Transverse colon (tissue), 4 donors: ENCODE results near the gene ATP5PO. TPM values are rescaled to one million over a fixed set of nuclear protein-coding genes. Genes with fewer than 3 reads are reported as not detected.

Experiments
- DNase-seq: peaks from one replicate; pipeline ENCODE4 v3.0.0-alpha.2; 2019
- H3K27ac ChIP-seq, 4 donors: fragments of 200-600 bp; sonication (generic); 2 replicates each; pipeline ENCODE4 v1.5.1; 2016 to 2018; ENCODE audit warnings: inconsistent platforms in 4 of 4
- H3K27me3 ChIP-seq: fragments of 200-600 bp; sonication (generic); 2 replicates; pipeline ENCODE4 v1.5.1; 2017; ENCODE audit warnings: inconsistent platforms
- H3K36me3 ChIP-seq, 4 donors: fragments of 200-600 bp; sonication (generic); 2 replicates each; pipeline ENCODE4 v1.5.1; 2017 to 2019; ENCODE audit warnings: inconsistent platforms in 4 of 4
- H3K4me1 ChIP-seq, 4 donors: fragments of 200-600 bp; sonication (generic); 2 replicates each; pipeline ENCODE4 v1.5.1; 2017 to 2020; ENCODE audit warnings: inconsistent platforms in 4 of 4
- H3K4me3 ChIP-seq, 4 donors: fragments of 200-600 bp; sonication (generic); 1 replicate in 1 of 4; 2 replicates in 3 of 4; pipeline versions ENCODE4 v1.5.1 to v1.6.1; 2017 to 2019; ENCODE audit warnings: inconsistent platforms in 4 of 4
- H3K9me3 ChIP-seq, 2 donors: fragments of 200-600 bp; sonication (generic); 2 replicates each; pipeline ENCODE4 v1.5.1; 2017 to 2019; ENCODE audit warnings: inconsistent platforms in 2 of 2
- EP300 ChIP-seq: sonication (generic); formaldehyde crosslinking; IDR thresholded peaks from one replicate; pipeline ENCODE4 v1.6.1; 2017; ENCODE audit warnings: antibody characterized with exemption, low read depth
- POLR2A ChIP-seq: fragments of 450-650 bp; IDR thresholded peaks from one replicate; pipeline ENCODE4 v1.6.1; 2016; ENCODE audit warnings: antibody characterized with exemption, mild to moderate bottlenecking, moderate library complexity
- POLR2AphosphoS5 ChIP-seq, 3 donors: sonication (generic); formaldehyde crosslinking; IDR thresholded peaks; one replicate each; pipeline ENCODE4 v1.6.1; 2016; ENCODE audit warnings: antibody characterized with exemption in 3 of 3
- WGBS, 2 donors: methylation state at CpG; one replicate each; pipeline ENCODE4 v1.1.5; 2018; ENCODE audit warnings: low coverage in 1 of 2; 5-methylcytosine and 5-hydroxymethylcytosine counted together
- in situ Hi-C, 4 donors: fragments of 200-750 bp; cut with MboI; loops; one replicate each; pipeline versions ENCODE4 v1.15.0 to v1.15.1; 2017; ENCODE audit warnings: low sequenced_read_pairs in 3 of 4, low pct_ligation_motif_present in 1 of 4, low pct_unique_long_range_greater_than_20kb in 1 of 4
- intact Hi-C: fragments of 100-400 bp; cut with DNase I; formaldehyde crosslinking; loops from one replicate; pipeline ENCODE4 v1.15.1; 2023; ENCODE audit warnings: low total_unique reads
- total RNA-seq, 4 donors: library from RNA; depleted of rRNA; stranded (reverse); fragments of >200 nt; gene quantifications; one replicate each; pipeline ENCODE4 v1.1.0, GENCODE V29; 2016
- TF ChIP-seq, protein P1 (sequence below), 5 experiments: fragments of 200-600 bp in 3 of 5; fragments of 450-650 bp in 2 of 5; sonication (generic) in 3 of 5; IDR thresholded peaks; 1 replicate in 2 of 5; 2 replicates in 3 of 5; pipeline ENCODE4 v1.5.1; 2016 to 2017; ENCODE audit warnings: antibody characterized with exemption in 5 of 5, inconsistent platforms in 3 of 5, mild to moderate bottlenecking in 2 of 5, moderate library complexity in 1 of 5

Gene ATP5PO
- total RNA-seq, 4 donors from 2014 or later, result 65.1 to 375 (median 193) TPM

DNA sequence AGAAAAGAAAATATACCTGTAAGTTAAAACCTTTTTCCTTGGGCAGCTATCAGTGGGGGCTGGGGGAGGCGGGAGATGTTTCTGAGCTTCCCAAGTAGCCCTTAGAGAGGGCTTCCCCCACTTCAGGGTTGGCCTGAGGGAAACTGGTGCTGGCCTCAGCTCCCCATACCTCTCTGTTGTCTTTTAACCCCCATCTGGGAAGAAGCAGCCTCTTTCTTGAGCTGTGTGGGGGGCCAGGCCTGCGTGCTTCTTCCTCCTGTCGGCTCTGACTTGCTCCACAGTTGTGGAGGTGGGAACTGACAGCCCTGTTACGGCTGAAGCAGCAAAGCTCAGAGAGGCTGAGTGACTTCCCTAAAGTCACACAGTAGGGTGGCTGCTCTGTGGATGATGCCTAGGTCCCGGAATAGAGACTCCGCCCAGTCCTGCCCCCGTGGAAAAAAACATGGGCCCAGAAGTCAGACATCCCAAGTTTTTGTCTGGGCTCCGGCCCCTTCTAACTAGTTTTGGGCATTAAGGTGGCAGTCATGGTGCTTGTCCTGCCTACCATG lies 55.2 kb downstream of the ATP5PO start:
- no peak for TF ChIP-seq POLR2AphosphoS5 (IDR thresholded peaks at IDR 0.05)
- TF ChIP-seq, protein P1, sequence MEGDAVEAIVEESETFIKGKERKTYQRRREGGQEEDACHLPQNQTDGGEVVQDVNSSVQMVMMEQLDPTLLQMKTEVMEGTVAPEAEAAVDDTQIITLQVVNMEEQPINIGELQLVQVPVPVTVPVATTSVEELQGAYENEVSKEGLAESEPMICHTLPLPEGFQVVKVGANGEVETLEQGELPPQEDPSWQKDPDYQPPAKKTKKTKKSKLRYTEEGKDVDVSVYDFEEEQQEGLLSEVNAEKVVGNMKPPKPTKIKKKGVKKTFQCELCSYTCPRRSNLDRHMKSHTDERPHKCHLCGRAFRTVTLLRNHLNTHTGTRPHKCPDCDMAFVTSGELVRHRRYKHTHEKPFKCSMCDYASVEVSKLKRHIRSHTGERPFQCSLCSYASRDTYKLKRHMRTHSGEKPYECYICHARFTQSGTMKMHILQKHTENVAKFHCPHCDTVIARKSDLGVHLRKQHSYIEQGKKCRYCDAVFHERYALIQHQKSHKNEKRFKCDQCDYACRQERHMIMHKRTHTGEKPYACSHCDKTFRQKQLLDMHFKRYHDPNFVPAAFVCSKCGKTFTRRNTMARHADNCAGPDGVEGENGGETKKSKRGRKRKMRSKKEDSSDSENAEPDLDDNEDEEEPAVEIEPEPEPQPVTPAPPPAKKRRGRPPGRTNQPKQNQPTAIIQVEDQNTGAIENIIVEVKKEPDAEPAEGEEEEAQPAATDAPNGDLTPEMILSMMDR (IDR thresholded peaks at IDR 0.05), result no peak
- TF ChIP-seq EP300, result no peak
- TF ChIP-seq POLR2A, result no peak

DNA sequence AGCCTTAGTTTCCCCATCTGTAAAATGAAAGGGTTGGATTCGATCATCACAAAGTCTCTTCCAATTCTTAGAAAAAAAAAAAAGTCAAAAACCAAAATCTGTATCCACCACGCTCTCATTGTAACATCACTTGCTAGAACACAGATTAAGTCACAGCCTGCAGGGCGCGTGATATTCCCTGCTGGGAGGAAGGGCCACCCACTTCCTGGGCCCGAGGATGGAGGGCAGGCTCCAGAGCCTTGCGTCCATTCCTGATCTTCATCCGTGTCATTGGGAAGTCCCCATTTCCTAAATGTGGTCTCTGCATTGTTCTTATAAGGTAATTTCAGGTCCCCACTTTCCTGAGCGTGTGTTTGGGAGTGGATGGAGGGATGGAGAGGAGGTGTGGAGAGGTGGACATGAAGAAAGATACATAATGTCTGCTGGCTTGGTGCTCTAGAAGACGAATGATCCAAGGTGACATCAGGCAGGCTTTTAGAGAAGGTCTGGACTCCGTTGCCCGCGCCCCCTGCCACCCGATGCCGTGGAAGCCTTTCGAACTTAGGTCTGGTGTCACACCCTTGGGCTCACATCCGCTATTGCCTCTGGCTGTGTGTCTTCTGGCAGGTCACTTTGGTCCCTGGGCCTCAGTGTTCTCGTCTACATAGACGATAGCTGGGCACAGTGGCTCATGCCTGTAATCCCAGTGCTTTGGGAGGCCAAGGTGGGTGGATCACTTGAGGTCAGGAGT lies 56.1 kb downstream of the ATP5PO start:
- Histone ChIP-seq H3K4me1 (no peaks in the 10 kb centered on the region), H3K4me3 (no peak overlapping the region), H3K27ac (no peak overlapping the region), H3K9me3 (no peaks in the 10 kb centered on the region), H3K27me3 (no peaks in the 10 kb centered on the region), H3K36me3 (no peaks in the 10 kb centered on the region)
- in situ Hi-C loops (no loop called here), intact Hi-C loops (no loop called here)
- TF ChIP-seq POLR2A (no peak), EP300 (no peak), POLR2AphosphoS5 (IDR thresholded peaks at IDR 0.05) (no peak)
- TF ChIP-seq, protein P1 (IDR thresholded peaks at IDR 0.05), result no peak
- 92 to 100% methylated on average over 7 to 18 of the region's 18 CpGs for WGBS, 2 donors
- no peak for DNase-seq

More for the DNA sequence above, 55.2 kb downstream of the ATP5PO start:
- Histone ChIP-seq H3K9me3 (no peaks in the 10 kb centered on the region), H3K4me1 (no peaks in the 10 kb centered on the region), H3K27ac (no peak overlapping the region), H3K36me3 (no peaks in the 10 kb centered on the region), H3K4me3 (no peak overlapping the region), H3K27me3 (no peaks in the 10 kb centered on the region)
- no peak for DNase-seq
- WGBS, 2 donors, result 94% methylated on average over 8 of the region's 8 CpGs; no CpG with 5 or more reads in 1 of the 2 donors
- in situ Hi-C loops (no loop called here), intact Hi-C loops (no loop called here)

DNA sequence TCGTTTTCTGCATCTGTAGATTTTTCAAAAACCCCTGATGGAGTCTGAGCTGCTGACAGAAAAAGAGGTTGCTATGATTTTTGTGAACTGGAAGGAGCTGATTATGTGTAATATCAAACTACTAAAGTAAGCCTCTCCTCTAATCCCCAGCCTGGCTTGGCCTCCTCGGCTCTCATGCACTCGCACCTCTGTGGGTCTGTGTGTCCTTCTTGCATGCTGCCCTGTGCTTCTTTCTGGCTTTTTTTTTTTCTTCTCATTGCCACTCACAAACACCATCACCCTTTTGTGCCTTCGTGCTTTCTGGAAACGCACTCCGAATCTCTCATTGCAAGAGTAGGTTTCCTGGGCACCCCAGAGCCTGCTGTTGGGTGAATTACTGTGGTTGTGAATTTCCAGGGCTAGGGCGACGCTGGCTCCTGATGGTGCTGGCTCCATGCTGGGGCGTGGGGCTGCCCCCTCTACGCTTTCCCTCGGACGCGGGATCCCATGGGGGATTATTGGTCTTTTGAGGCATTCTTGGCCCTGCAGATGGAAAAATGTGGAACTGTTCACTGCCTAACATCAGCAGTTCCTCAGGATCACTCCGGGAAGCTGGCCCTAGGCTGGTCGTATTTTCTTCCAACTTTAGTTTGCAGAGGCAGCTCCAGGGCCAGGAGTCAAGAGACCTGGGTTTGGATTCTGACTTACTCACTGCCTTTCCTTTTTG lies 56.8 kb downstream of the ATP5PO start:
- Histone ChIP-seq H3K27me3 (no peaks in the 10 kb centered on the region), H3K27ac (no peak overlapping the region), H3K9me3 (no peaks in the 10 kb centered on the region), H3K4me1 (no peaks in the 10 kb centered on the region), H3K36me3 (no peaks in the 10 kb centered on the region), H3K4me3 (no peak overlapping the region)
- intact Hi-C loops, result no loop called here
- DNase-seq, result no peak
- 60 to 74% methylated on average over 1 to 15 of the region's 15 CpGs for WGBS, 2 donors
- TF ChIP-seq, protein P1 (IDR thresholded peaks at IDR 0.05), result no peak
- no peak for TF ChIP-seq POLR2A
- no peak for TF ChIP-seq POLR2AphosphoS5 (IDR thresholded peaks at IDR 0.05)
- no peak for TF ChIP-seq EP300
- in situ Hi-C loops, result no loop called here

- no peaks in the 10 kb centered on the region for H3K4me1 ChIP-seq
- WGBS, 2 donors, result 85% methylated on average over 25 of the region's 25 CpGs; no CpG with 5 or more reads in 1 of the 2 donors
- no peak for DNase-seq
- no peaks in the 10 kb centered on the region for H3K27me3 ChIP-seq
- no peaks in the 10 kb centered on the region for H3K36me3 ChIP-seq
- H3K27ac ChIP-seq, result no peak overlapping the region
- no peaks in the 10 kb centered on the region for H3K9me3 ChIP-seq
- in situ Hi-C loops (no loop called here), intact Hi-C loops (no loop called here)
- no peak for TF ChIP-seq EP300
- TF ChIP-seq POLR2AphosphoS5 (IDR thresholded peaks at IDR 0.05), result no peak
- TF ChIP-seq, protein P1 (IDR thresholded peaks at IDR 0.05), result no peak
- TF ChIP-seq POLR2A, result no peak
- no peak overlapping the region for H3K4me3 ChIP-seq
Observed at GRCh38 chr21:33857846-33858666, 57.5 kb downstream of the ATP5PO start.
